ENCODE data around the gene EGR1. TPM values are rescaled to one million over a fixed set of nuclear protein-coding genes. Genes with fewer than 3 reads are reported as not detected.
A peak's percentile ranks its signal among the peaks of the same experiment; 100 is the strongest.

Gene EGR1
- total RNA-seq, 2 experiments from 2014 or later, result 64.2 to 69.4 TPM

- Mint-ChIP-seq H3K9me3 (no peaks in the 10 kb centered on the region), H3K36me3 (peaks cover 25% of the 10 kb centered on the region), H3K27ac (peak overlapping the region; percentile 95), H3K4me1 (ENCODE audit: low read depth) (peaks cover 43% of the 10 kb centered on the region), H3K27me3 (no peaks in the 10 kb centered on the region), H3K4me3 (peak overlapping the region; percentile 83)
- DNase-seq, result peak; percentile 98
- CTCF ChIA-PET, result interaction anchor here (0.7 to 5.1 kb wide), 15 partner anchors 10 to 823 kb away, joined by 3 to 56 read pairs (median 6); partner anchors contain the start of genes ETF1, HSPA9, KDM3B and REEP2
- POLR2A ChIA-PET, result interaction anchor here (0.5 to 4.7 kb wide), 20 partner anchors 13 to 678 kb away, joined by 3 to 33 read pairs (median 4); partner anchors contain the start of genes BRD8, CDC23, ETF1 and HSPA9
- intact Hi-C loops (cut with micrococcal nuclease), result loop anchor here (1.0 to 2.0 kb wide), 9 partner anchors 26 to 828 kb away; partner anchors contain the start of genes BRD8, CDC25C, ETF1 and HNRNPA0
Measured at GRCh38 chr5:138464388-138465260, 655 bp upstream of the EGR1 start.

- DNase-seq, result peak; percentile 38
- no peaks in the 10 kb centered on the region for H3K27me3 Mint-ChIP-seq
- intact Hi-C loops (cut with micrococcal nuclease), result no loop called here
- ChIA-PET POLR2A (interaction anchor here (0.6 to 4.7 kb wide), 10 partner anchors 17 to 247 kb away, joined by 3 to 33 read pairs (median 4); partner anchors contain the start of gene ETF1), CTCF (interaction anchor here (1.9 to 5.1 kb wide), 5 partner anchors 16 to 252 kb away, joined by 4 to 56 read pairs (median 18); partner anchors contain the start of gene ETF1)
- no peak overlapping the region for H3K27ac Mint-ChIP-seq
- peak overlapping the region; percentile 83 for H3K4me3 Mint-ChIP-seq
- H3K4me1 Mint-ChIP-seq (ENCODE audit: low read depth), result peaks cover 27% of the 10 kb centered on the region
- H3K9me3 Mint-ChIP-seq, result no peaks in the 10 kb centered on the region
- peaks cover 25% of the 10 kb centered on the region for H3K36me3 Mint-ChIP-seq
Measured at GRCh38 chr5:138466125-138466899, 1.0 kb downstream of the EGR1 start.

- no peak for DNase-seq
- Mint-ChIP-seq H3K4me3 (peak overlapping the region; percentile 83), H3K4me1 (ENCODE audit: low read depth) (peaks cover 23% of the 10 kb centered on the region), H3K9me3 (no peaks in the 10 kb centered on the region), H3K27ac (peak overlapping the region; percentile 50), H3K36me3 (peaks cover 25% of the 10 kb centered on the region), H3K27me3 (no peaks in the 10 kb centered on the region)
- POLR2A ChIA-PET, result interaction anchor here (1.9 to 4.7 kb wide), 2 partner anchors 76 to 99 kb away, joined by 4 to 33 read pairs; partner anchors contain the start of gene ETF1
- intact Hi-C loops (cut with micrococcal nuclease), result no loop called here
- CTCF ChIA-PET, result interaction anchor here (3.0 to 5.1 kb wide), 3 partner anchors 17 to 76 kb away, joined by 18 to 56 read pairs (median 33); partner anchors contain the start of gene ETF1
Measured at GRCh38 chr5:138466900-138467710, 1.8 kb downstream of the EGR1 start.

GRCh38 chr5:138467711-138468132, 2.4 kb downstream of the EGR1 start:
- ChIA-PET CTCF (interaction anchor here (5.1 kb wide), 1 partner anchor 36 kb away, joined by 33 read pairs; no protein-coding TSS in a partner anchor), POLR2A (no interaction called here)
- DNase-seq, result no peak
- Mint-ChIP-seq H3K4me1 (ENCODE audit: low read depth) (peaks cover 23% of the 10 kb centered on the region), H3K27ac (peak overlapping the region; percentile 50), H3K4me3 (peak overlapping the region; percentile 83), H3K36me3 (peaks cover 25% of the 10 kb centered on the region), H3K9me3 (no peaks in the 10 kb centered on the region), H3K27me3 (no peaks in the 10 kb centered on the region)
- intact Hi-C loops (cut with micrococcal nuclease), result no loop called here

GRCh38 chr5:138468133-138468965, 3.1 kb downstream of the EGR1 start:
- peak overlapping the region; percentile 83 for H3K4me3 Mint-ChIP-seq
- H3K36me3 Mint-ChIP-seq, result peaks cover 25% of the 10 kb centered on the region
- H3K27me3 Mint-ChIP-seq, result no peaks in the 10 kb centered on the region
- DNase-seq, result no peak
- H3K4me1 Mint-ChIP-seq (ENCODE audit: low read depth), result peaks cover 23% of the 10 kb centered on the region
- H3K9me3 Mint-ChIP-seq, result no peaks in the 10 kb centered on the region
- intact Hi-C loops (cut with micrococcal nuclease), result no loop called here
- ChIA-PET CTCF (interaction anchor here (2.1 kb wide), 1 partner anchor 19 kb away, joined by 5 read pairs; no protein-coding TSS in a partner anchor), POLR2A (no interaction called here)
- H3K27ac Mint-ChIP-seq, result peak overlapping the region; percentile 70

GRCh38 chr5:138468966-138469539, 3.8 kb downstream of the EGR1 start:
- Mint-ChIP-seq H3K9me3 (no peaks in the 10 kb centered on the region), H3K27me3 (no peaks in the 10 kb centered on the region), H3K4me1 (ENCODE audit: low read depth) (peaks cover 23% of the 10 kb centered on the region), H3K27ac (peak overlapping the region; percentile 70), H3K36me3 (peaks cover 25% of the 10 kb centered on the region), H3K4me3 (no peak overlapping the region)
- ChIA-PET POLR2A (no interaction called here), CTCF (interaction anchor here (2.1 kb wide), 1 partner anchor 20 kb away, joined by 5 read pairs; no protein-coding TSS in a partner anchor)
- intact Hi-C loops (cut with micrococcal nuclease), result no loop called here
- no peak for DNase-seq

GRCh38 chr5:138469540-138470321, 4.5 kb downstream of the EGR1 start:
- peak; percentile 16 for DNase-seq
- Mint-ChIP-seq H3K27me3 (no peaks in the 10 kb centered on the region), H3K4me1 (ENCODE audit: low read depth) (peaks cover 23% of the 10 kb centered on the region), H3K27ac (no peak overlapping the region), H3K36me3 (peaks cover 25% of the 10 kb centered on the region), H3K9me3 (no peaks in the 10 kb centered on the region), H3K4me3 (no peak overlapping the region)
- ChIA-PET POLR2A (interaction anchor here (1.1 kb wide), 1 partner anchor 41 kb away, joined by 3 read pairs; no protein-coding TSS in a partner anchor), CTCF (interaction anchor here (2.1 kb wide), 1 partner anchor 20 kb away, joined by 5 read pairs; no protein-coding TSS in a partner anchor)
- intact Hi-C loops (cut with micrococcal nuclease), result no loop called here

- intact Hi-C loops (cut with micrococcal nuclease), result no loop called here
- CTCF ChIA-PET, result interaction anchor here (1.1 to 2.1 kb wide), 2 partner anchors 21 to 33 kb away, joined by 4 to 5 read pairs; no protein-coding TSS in a partner anchor
Measured at GRCh38 chr5:138470322-138471051, 5.2 kb downstream of the EGR1 start.

GRCh38 chr5:138471052-138471361, 5.7 kb downstream of the EGR1 start:
- ChIA-PET CTCF (interaction anchor here (1.1 kb wide), 1 partner anchor 32 kb away, joined by 4 read pairs; no protein-coding TSS in a partner anchor), POLR2A (no interaction called here)
- no peaks in the 10 kb centered on the region for H3K27me3 Mint-ChIP-seq
- DNase-seq, result no peak
- peaks cover 25% of the 10 kb centered on the region for H3K36me3 Mint-ChIP-seq
- peaks cover 23% of the 10 kb centered on the region for H3K4me1 Mint-ChIP-seq (ENCODE audit: low read depth)
- no peaks in the 10 kb centered on the region for H3K9me3 Mint-ChIP-seq
- intact Hi-C loops (cut with micrococcal nuclease), result no loop called here
- no peak overlapping the region for H3K4me3 Mint-ChIP-seq
- H3K27ac Mint-ChIP-seq, result no peak overlapping the region

More at GRCh38 chr5:138470322-138471051, 5.2 kb downstream of the EGR1 start:
- POLR2A ChIA-PET, result interaction anchor here (1.1 kb wide), 1 partner anchor 40 kb away, joined by 3 read pairs; no protein-coding TSS in a partner anchor
- Mint-ChIP-seq H3K9me3 (no peaks in the 10 kb centered on the region), H3K27me3 (no peaks in the 10 kb centered on the region), H3K36me3 (peaks cover 25% of the 10 kb centered on the region), H3K27ac (no peak overlapping the region), H3K4me3 (no peak overlapping the region), H3K4me1 (ENCODE audit: low read depth) (peaks cover 23% of the 10 kb centered on the region)
- no peak for DNase-seq

Data from activated CD4-positive, alpha-beta memory T cell treated with anti-CD3 and anti-CD28 coated beads for 36 hours (primary cell).